Measurements from ENCODE around the gene TMTC2. TPM values are rescaled to one million over a fixed set of nuclear protein-coding genes. Genes with fewer than 3 reads are reported as not detected.

Gene TMTC2
- total RNA-seq, 6 experiments from 2014 or later, result 0.75 to 3.2 (median 1.1) TPM

- peaks cover 17% of the 10 kb centered on the region; the same call in 1 of the 2 replicates for H3K9me3 Mint-ChIP-seq
- no peaks in the 10 kb centered on the region for H3K36me3 Mint-ChIP-seq (ENCODE audit: low read depth)
- no peak for TF ChIP-seq CTCF (IDR thresholded peaks at IDR 0.05)
- H3K27me3 Mint-ChIP-seq (ENCODE audit: insufficient read depth), result no peaks in the 10 kb centered on the region
- H3K4me3 Mint-ChIP-seq, result no peak overlapping the region
- H3K27ac Mint-ChIP-seq, result no peak overlapping the region
- H3K4me1 Mint-ChIP-seq (ENCODE audit: low read depth), result no peaks in the 10 kb centered on the region
- DNase-seq, result no peak
Measured at GRCh38 chr12:83031196-83031595, 344.5 kb downstream of the TMTC2 start.

GRCh38 chr12:83036847-83037246, 350.1 kb downstream of the TMTC2 start:
- peaks cover 24% of the 10 kb centered on the region for H3K9me3 Mint-ChIP-seq
- H3K27me3 Mint-ChIP-seq (ENCODE audit: insufficient read depth), result no peaks in the 10 kb centered on the region
- no peak overlapping the region for H3K27ac Mint-ChIP-seq
- H3K36me3 Mint-ChIP-seq (ENCODE audit: low read depth), result no peaks in the 10 kb centered on the region
- no peak for DNase-seq
- no peak overlapping the region for H3K4me3 Mint-ChIP-seq
- no peak for TF ChIP-seq CTCF (IDR thresholded peaks at IDR 0.05)
- no peaks in the 10 kb centered on the region for H3K4me1 Mint-ChIP-seq (ENCODE audit: low read depth)

- no peak overlapping the region for H3K4me3 Mint-ChIP-seq
Measured at GRCh38 chr12:83039413-83039812, 352.7 kb downstream of the TMTC2 start.

GRCh38 chr12:83040339-83040738, 353.6 kb downstream of the TMTC2 start:
- Mint-ChIP-seq H3K27me3 (ENCODE audit: insufficient read depth) (no peaks in the 10 kb centered on the region), H3K4me3 (no peak overlapping the region), H3K36me3 (ENCODE audit: low read depth) (no peaks in the 10 kb centered on the region), H3K27ac (no peak overlapping the region), H3K4me1 (ENCODE audit: low read depth) (no peaks in the 10 kb centered on the region), H3K9me3 (peaks cover 35% of the 10 kb centered on the region)
- TF ChIP-seq CTCF (IDR thresholded peaks at IDR 0.05), result no peak
- no peak for DNase-seq

More at GRCh38 chr12:83039413-83039812, 352.7 kb downstream of the TMTC2 start:
- no peaks in the 10 kb centered on the region for H3K27me3 Mint-ChIP-seq (ENCODE audit: insufficient read depth)
- peaks cover 35% of the 10 kb centered on the region for H3K9me3 Mint-ChIP-seq
- H3K27ac Mint-ChIP-seq, result no peak overlapping the region
- no peak for DNase-seq
- no peak for TF ChIP-seq CTCF (IDR thresholded peaks at IDR 0.05)
- no peaks in the 10 kb centered on the region for H3K36me3 Mint-ChIP-seq (ENCODE audit: low read depth)
- no peaks in the 10 kb centered on the region for H3K4me1 Mint-ChIP-seq (ENCODE audit: low read depth)

- no peaks in the 10 kb centered on the region for H3K4me1 Mint-ChIP-seq (ENCODE audit: low read depth)
- no peak overlapping the region for H3K4me3 Mint-ChIP-seq
- no peak for TF ChIP-seq CTCF (IDR thresholded peaks at IDR 0.05)
- H3K36me3 Mint-ChIP-seq (ENCODE audit: low read depth), result no peaks in the 10 kb centered on the region
- H3K27ac Mint-ChIP-seq, result no peak overlapping the region
- DNase-seq, result no peak
- peaks cover 36% of the 10 kb centered on the region for H3K9me3 Mint-ChIP-seq
- no peaks in the 10 kb centered on the region for H3K27me3 Mint-ChIP-seq (ENCODE audit: insufficient read depth)
Measured at GRCh38 chr12:83040991-83041390, 354.3 kb downstream of the TMTC2 start.
